H1 (cell line): Measurements from ENCODE around the gene MARCHF2. TPM values are rescaled to one million over a fixed set of nuclear protein-coding genes. Genes with fewer than 3 reads are reported as not detected.

Experiments
- CHD1 ChIP-seq: IDR thresholded peaks from 2 replicates; pipeline ENCODE4 v1.6.1; 2012; ENCODE audit warnings: low read depth, low read length, improper control_type of control experiment
- KDM4A ChIP-seq: IDR thresholded peaks from one replicate; pipeline ENCODE4 v1.7.1; 2012; ENCODE audit warnings: low read depth, mild to moderate bottlenecking, moderate library complexity, low read length, inconsistent platforms; ENCODE audit not compliant: severe bottlenecking
- MAFK ChIP-seq: IDR thresholded peaks from 2 replicates; pipeline ENCODE4 v1.6.1; 2012; ENCODE audit warnings: low read depth, mild to moderate bottlenecking, improper control_type of control experiment, low read length
- NRF1 ChIP-seq: IDR thresholded peaks from 2 replicates; pipeline ENCODE4 v1.6.1; 2011; ENCODE audit warnings: mild to moderate bottlenecking, low read depth, low read length, improper control_type of control experiment
- RNF2 ChIP-seq: fragments of 200-900, 300-1000 bp; sonication (generic); IDR thresholded peaks from 2 replicates; pipeline ENCODE4 v1.7.1; 2016; ENCODE audit warnings: borderline replicate concordance, low read depth, mild to moderate bottlenecking, antibody characterized with exemption, low read length; ENCODE audit not compliant: poor library complexity, severe bottlenecking; ENCODE audit errors: missing control alignments
- polyA plus RNA-seq, 7 experiments: library from polyadenylated mRNA; depleted of rRNA in 3 of 7; stranded (reverse) in 5 of 7; unstranded in 2 of 7; fragments of >200 nt in 5 of 7; fragments of 200-250 nt in 2 of 7; gene quantifications; 1 replicate in 5 of 7; 2 replicates in 1 of 7; 4 replicates in 1 of 7; pipeline versions ENCODE4 v1.2.1 to v1.2.3, GENCODE V29; 2011 to 2013; ENCODE audit warnings: missing spikeins in 2 of 7, mixed read lengths in 2 of 7
- total RNA-seq: library from RNA; stranded (reverse); fragmentation: NEBNext Ultra II Directional; extraction: Animal tissue kit (Norgen Biotek cat#: 25700); gene quantifications from 2 replicates; pipeline ENCODE4 v1.2.1, GENCODE V29; 2021
- TF ChIP-seq, protein P1 (sequence below): IDR thresholded peaks from 2 replicates; pipeline ENCODE4 v1.6.1; 2011; ENCODE audit warnings: low read length, improper control_type of control experiment

The MARCHF2 gene
- total and polyA plus RNA-seq, 2 of the 8 experiments (the other 6 are each of a cell fraction or from before 2014, with no cell fraction given) = 18.5 to 46.2 TPM

DNA sequence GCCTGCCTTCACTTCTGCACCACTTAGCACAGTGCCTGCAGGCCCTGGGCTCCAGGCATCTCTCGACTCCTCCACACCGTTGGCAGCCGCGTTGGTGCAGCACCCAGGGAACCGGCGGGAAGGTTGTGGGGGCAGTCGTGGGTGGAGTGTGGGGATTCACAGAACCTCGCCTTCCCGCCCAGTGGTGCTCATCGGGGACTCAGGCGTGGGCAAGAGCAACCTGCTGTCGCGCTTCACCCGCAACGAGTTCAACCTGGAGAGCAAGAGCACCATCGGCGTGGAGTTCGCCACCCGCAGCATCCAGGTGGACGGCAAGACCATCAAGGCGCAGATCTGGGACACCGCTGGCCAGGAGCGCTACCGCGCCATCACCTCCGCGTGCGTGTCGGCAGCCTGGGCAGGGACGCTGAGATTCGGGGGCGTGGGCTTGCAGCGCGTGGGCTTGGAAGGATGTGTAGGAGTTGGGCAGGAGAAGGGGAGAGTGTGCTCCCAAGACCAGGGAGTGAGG is 13.4 kb upstream of the MARCHF2 start (continued):
- no peak for TF ChIP-seq CHD1
- no peak for TF ChIP-seq NRF1
- TF ChIP-seq KDM4A = no peak
- TF ChIP-seq, protein P1, sequence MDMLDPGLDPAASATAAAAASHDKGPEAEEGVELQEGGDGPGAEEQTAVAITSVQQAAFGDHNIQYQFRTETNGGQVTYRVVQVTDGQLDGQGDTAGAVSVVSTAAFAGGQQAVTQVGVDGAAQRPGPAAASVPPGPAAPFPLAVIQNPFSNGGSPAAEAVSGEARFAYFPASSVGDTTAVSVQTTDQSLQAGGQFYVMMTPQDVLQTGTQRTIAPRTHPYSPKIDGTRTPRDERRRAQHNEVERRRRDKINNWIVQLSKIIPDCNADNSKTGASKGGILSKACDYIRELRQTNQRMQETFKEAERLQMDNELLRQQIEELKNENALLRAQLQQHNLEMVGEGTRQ = no peak
- TF ChIP-seq RNF2 = no peak
- TF ChIP-seq MAFK = no peak
